ENCODE measurements around the gene DCT.

Gene DCT

DNA sequence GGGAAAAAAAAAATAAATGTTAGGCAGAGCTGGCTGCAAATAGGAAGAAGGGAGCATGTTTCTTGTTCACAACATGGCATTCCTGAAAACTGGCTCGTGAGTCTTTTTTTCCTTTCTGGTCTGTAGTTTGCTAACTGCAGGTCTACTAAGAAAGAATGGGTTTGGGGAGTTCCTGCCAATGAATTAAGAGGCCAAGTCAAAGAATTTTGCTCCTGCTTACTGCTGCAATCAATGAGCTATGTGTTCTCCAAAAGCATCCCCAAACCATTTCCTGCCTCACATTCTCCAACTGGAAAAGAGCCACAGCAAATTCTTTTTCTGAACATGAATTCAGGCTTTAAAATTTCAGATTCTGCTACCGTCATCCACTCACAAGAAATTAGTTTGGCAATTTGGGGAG lies 88.6 kb downstream of the DCT start:
- no peak for DNase-seq

DNA sequence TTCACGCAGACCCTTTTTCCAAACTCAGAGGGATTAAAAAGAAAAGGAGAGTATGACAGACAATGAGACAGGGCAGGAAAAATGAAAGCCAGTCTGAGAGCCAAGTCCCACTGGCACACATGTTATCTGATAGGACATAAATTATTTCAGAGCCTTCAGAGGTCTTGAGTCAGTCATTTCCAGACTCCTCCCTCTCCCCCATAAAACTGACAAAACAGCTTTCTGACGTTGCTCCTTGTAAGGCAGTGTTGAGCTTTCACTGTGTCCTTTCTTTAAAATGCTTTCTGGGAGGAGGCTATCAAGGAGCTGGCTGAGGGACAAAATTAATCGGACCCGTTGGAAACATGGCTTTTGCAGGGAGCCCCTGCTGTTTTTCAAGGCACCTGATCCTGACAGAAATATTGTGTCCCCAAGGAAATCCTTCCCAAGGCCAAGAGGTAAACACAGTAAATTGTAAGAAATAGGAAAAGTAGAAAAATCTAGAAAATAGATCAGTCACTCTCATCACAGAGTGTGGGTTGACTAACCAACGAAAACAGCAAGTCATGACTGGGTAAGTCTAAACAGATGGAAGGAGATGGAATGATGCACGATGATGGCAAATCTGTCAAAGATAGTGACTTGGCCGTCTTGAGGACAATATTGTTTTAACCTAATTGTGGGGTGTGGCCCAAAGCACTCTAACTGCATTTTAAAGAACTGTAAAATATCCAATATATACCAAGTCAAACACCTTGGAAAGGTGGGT lies 89.7 kb downstream of the DCT start:
- no peak for DNase-seq

DNA sequence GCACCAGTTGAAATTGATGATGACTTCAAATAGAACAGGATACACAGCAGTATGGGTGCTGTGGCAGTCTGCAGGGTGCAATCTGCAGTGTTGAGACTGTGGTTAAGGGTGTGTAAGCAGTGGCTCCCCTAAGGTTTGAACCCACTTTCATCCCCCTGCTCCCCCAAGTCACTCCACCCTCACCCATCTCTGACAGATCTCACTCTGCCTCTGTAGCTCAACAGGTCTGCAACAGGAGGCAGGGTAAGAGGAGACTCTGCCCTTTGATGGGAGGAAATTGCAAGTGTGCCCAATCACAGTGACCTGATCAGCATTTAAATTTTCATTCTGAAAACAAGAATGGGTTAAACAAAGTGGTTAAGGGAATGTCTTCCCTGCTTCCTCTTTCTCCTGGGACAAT lies 92.4 kb downstream of the DCT start:
- no peak for DNase-seq

Measured in stimulated activated CD4-positive, alpha-beta T cell treated with anti-CD3 and anti-CD28 coated beads, Interleukin-2, amount 100 ng/mL, for 24 hours (primary cell).